Smooth muscle cell (in vitro differentiated cells): Measurements from ENCODE around the gene C1orf232. TPM values are rescaled to one million over a fixed set of nuclear protein-coding genes. Genes with fewer than 3 reads are reported as not detected.

ENCODE experiments used
- DNase-seq: peaks from one replicate; lab custom pipeline; 2025; ENCODE audit not compliant: unreplicated experiment; lab: John Stamatoyannopoulos, UW
- H2AFZ ChIP-seq: fragments of 200-600 bp; sonication (generic); 2 replicates; pipeline ENCODE4 v1.6.0; 2016; ENCODE audit warnings: antibody characterized with exemption, low read depth, mild to moderate bottlenecking
- H3F3A ChIP-seq: fragments of 200-600 bp; sonication (generic); 2 replicates; pipeline ENCODE4 v1.6.0; 2017; ENCODE audit warnings: antibody characterized with exemption, low read depth
- H3K27ac ChIP-seq: fragments of 200-600 bp; sonication (generic); 2 replicates; pipeline ENCODE4 v1.5.1; 2016; ENCODE audit warnings: low read depth, mild to moderate bottlenecking
- H3K27me3 ChIP-seq: fragments of 200-600 bp; sonication (generic); 2 replicates; pipeline ENCODE4 v1.6.1; 2016; ENCODE audit warnings: low read depth, mild to moderate bottlenecking
- H3K36me3 ChIP-seq: fragments of 200-600 bp; sonication (generic); 2 replicates; pipeline ENCODE4 v1.5.1; 2016; ENCODE audit warnings: low read depth
- H3K4me1 ChIP-seq: fragments of 200-600 bp; sonication (generic); 2 replicates; pipeline ENCODE4 v1.5.1; 2016; ENCODE audit warnings: low read depth
- H3K4me2 ChIP-seq: fragments of 200-600 bp; sonication (generic); 2 replicates; pipeline ENCODE4 v1.6.0; 2016; ENCODE audit warnings: mild to moderate bottlenecking
- H3K4me3 ChIP-seq: fragments of 200-600 bp; sonication (generic); 2 replicates; pipeline ENCODE4 v1.5.1; 2016; ENCODE audit warnings: mild to moderate bottlenecking
- H3K79me2 ChIP-seq: fragments of 200-600 bp; sonication (generic); 2 replicates; pipeline ENCODE4 v1.6.0; 2016; ENCODE audit warnings: low read depth, mild to moderate bottlenecking
- H3K9ac ChIP-seq: fragments of 200-600 bp; sonication (generic); 2 replicates; pipeline ENCODE4 v1.6.0; 2016; ENCODE audit warnings: low read depth
- H3K9me3 ChIP-seq: fragments of 200-600 bp; sonication (generic); replicated peaks from 2 replicates; pipeline ENCODE4 v1.5.1; 2016; ENCODE audit warnings: low read depth
- H4K20me1 ChIP-seq: fragments of 200-600 bp; sonication (generic); 2 replicates; pipeline ENCODE4 v1.6.0; 2016; ENCODE audit warnings: low read depth
- WGBS: methylation state at CpG from one replicate; pipeline ENCODE4 v1.1.7; 2016; ENCODE audit warnings: low lambda C conversion rate; 5-methylcytosine and 5-hydroxymethylcytosine counted together
- polyA plus RNA-seq: library from polyadenylated mRNA; unstranded; fragments of >200 nt; fragmentation: Nextera tagmentation; extraction: Ambion mirVana; gene quantifications from 2 replicates; pipeline ENCODE4 v1.2.1, GENCODE V29; 2016
- total RNA-seq: library from RNA; depleted of rRNA; stranded (reverse); fragments of >200 nt; gene quantifications from 2 replicates; pipeline ENCODE4 v1.2.3, GENCODE V29; 2014
- TF ChIP-seq, protein P1 (sequence below): fragments of 200-600 bp; sonication (generic); IDR thresholded peaks from 2 replicates; pipeline ENCODE4 v1.5.1; 2017; ENCODE audit warnings: borderline replicate concordance, mild to moderate bottlenecking, antibody characterized with exemption; ENCODE audit not compliant: insufficient read depth, poor library complexity, severe bottlenecking

The C1orf232 gene
- total RNA-seq, result not detected in 2 replicates
- polyA plus RNA-seq, result not detected in 2 replicates

DNA sequence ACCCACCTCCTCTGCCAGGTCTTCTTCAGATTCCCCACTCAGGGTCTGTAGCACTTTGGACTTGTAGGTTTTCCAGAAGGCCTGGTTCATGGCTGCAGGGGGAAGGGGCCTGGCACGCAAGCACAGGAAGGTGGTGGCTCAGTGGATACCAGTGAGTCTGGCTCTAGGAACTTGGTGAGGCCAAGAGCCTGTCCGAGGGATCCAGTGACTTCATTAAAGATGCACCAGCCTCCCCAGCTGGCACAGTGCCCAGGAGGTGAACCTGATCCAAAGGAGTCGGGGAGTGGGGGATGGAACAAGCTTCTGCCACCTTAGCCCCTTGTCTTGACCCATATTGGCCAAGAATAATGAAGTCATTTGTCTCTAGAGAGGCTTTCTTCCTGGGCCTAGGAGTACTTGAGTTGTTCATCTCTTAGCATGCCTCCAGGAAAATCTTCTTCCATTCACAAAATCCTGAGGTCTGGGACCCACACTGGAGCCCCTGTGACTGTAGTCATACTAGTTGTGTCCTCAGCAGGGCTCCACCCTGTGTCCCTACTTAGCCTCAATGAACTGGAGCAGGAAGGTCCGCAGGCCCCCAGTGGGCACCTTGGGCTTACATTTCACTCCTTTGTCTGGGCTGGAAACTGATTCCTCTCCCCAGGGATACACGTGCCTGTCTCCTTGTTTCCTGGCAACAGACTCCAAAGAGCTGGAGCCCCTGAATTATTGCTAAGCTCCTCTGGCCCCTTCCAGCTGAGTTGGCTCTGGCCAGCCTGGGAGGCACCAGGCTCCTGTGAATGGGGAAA is at the start of gene C1orf232:
Gene C1orf232 (minus strand): TSS at position 554 of the 788 bp plus-strand sequence. CDS start 464 bp downstream, at position 90.
- Histone ChIP-seq H3K27ac (peak within 1 kb of the TSS; percentile 70), H3K4me2 (peak within 1 kb of the TSS; percentile 97), H2AFZ (peak within 1 kb of the TSS; percentile 80), H3K9ac (peak within 1 kb of the TSS; percentile 93), H3F3A (peaks cover 8% of the 10 kb centered on the region), H3K79me2 (peaks cover 4% of the 10 kb centered on the region), H3K9me3 (no peaks in the 10 kb centered on the region), H3K4me3 (peak within 1 kb of the TSS; percentile 84), H4K20me1 (no peaks in the 10 kb centered on the region), H3K27me3 (no peaks in the 10 kb centered on the region), H3K4me1 (peaks cover 29% of the 10 kb centered on the region), H3K36me3 (no peaks in the 10 kb centered on the region)
- 95% methylated on average over 5 of the region's 5 CpGs for WGBS
- TF ChIP-seq, protein P1, sequence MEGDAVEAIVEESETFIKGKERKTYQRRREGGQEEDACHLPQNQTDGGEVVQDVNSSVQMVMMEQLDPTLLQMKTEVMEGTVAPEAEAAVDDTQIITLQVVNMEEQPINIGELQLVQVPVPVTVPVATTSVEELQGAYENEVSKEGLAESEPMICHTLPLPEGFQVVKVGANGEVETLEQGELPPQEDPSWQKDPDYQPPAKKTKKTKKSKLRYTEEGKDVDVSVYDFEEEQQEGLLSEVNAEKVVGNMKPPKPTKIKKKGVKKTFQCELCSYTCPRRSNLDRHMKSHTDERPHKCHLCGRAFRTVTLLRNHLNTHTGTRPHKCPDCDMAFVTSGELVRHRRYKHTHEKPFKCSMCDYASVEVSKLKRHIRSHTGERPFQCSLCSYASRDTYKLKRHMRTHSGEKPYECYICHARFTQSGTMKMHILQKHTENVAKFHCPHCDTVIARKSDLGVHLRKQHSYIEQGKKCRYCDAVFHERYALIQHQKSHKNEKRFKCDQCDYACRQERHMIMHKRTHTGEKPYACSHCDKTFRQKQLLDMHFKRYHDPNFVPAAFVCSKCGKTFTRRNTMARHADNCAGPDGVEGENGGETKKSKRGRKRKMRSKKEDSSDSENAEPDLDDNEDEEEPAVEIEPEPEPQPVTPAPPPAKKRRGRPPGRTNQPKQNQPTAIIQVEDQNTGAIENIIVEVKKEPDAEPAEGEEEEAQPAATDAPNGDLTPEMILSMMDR, result no peak
- no peak for DNase-seq

DNA sequence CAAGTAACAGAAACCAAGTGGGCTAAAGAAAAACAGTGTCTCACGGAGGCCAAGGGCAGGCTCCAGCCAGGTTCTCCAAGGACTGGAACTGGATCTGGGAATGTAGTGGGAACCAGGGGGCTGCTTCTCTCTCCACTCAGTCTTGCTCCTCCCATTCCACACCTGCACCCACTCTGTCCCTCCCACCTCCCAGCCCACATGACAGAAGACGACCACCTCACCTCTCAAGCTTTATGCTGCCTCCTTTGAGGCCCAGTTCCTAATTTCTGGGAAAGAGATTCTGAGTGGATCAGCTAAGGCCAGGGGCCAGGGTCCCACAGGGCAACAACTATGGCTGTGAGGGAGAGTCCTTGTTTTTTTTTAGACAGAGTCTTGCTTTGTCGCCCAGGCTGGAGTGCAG is 46.5 kb upstream of the C1orf232 start:
- no peak overlapping the region for H3K4me3 ChIP-seq
- WGBS, result 60% methylated on average over 3 of the region's 3 CpGs
- no peak overlapping the region for H3K4me2 ChIP-seq
- H3K4me1 ChIP-seq, result no peaks in the 10 kb centered on the region
- no peak overlapping the region for H2AFZ ChIP-seq
- no peaks in the 10 kb centered on the region for H3K79me2 ChIP-seq
- no peak for DNase-seq
- no peaks in the 10 kb centered on the region for H3K36me3 ChIP-seq
- no peak overlapping the region for H3K9ac ChIP-seq
- no peak overlapping the region for H3K27ac ChIP-seq
- no peaks in the 10 kb centered on the region for H3F3A ChIP-seq
- no peaks in the 10 kb centered on the region for H3K9me3 ChIP-seq
- H3K27me3 ChIP-seq, result no peaks in the 10 kb centered on the region
- H4K20me1 ChIP-seq, result no peaks in the 10 kb centered on the region
- TF ChIP-seq, protein P1, result no peak

DNA sequence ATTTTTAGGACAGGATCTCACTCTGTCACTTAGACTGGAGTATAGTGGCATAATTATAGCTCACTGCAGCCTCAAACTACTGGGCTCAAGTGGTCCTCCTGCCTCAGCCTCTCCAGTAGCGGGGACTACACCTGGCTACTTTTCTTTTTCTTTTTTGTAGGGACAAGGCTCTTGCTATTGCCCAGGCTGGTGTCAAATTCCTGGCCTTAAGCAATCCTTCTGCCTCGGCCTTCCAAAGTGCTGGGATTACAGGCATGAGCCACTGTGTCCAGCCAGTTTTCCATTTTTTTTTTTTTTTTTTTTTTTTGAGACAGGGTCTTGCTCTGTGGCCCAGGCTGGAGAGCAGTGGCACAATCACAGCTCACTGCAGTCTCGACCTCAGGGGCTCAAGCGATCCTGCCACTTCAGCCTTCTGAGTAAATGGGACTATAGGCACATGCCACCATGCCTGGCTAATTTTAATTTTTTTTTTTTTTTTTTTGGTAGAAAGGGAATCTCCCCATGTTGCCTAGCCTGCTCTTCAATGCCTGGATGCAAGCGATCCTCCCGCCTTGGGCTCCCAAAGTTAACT is 44.7 kb upstream of the C1orf232 start:
- Histone ChIP-seq H4K20me1 (no peaks in the 10 kb centered on the region), H3K9ac (no peak overlapping the region), H2AFZ (no peak overlapping the region), H3K9me3 (no peaks in the 10 kb centered on the region), H3K27me3 (no peaks in the 10 kb centered on the region), H3K4me1 (no peaks in the 10 kb centered on the region), H3K4me2 (no peak overlapping the region), H3K27ac (no peak overlapping the region), H3K4me3 (no peak overlapping the region), H3K36me3 (no peaks in the 10 kb centered on the region), H3K79me2 (no peaks in the 10 kb centered on the region), H3F3A (no peaks in the 10 kb centered on the region)
- DNase-seq, result no peak
- WGBS, result 68% methylated on average over 6 of the region's 6 CpGs
- TF ChIP-seq, protein P1, result no peak
